GM23248 (cell line): Measurements from ENCODE around the gene PTPRU. TPM values are rescaled to one million over a fixed set of nuclear protein-coding genes. Genes with fewer than 3 reads are reported as not detected.

Experiments used
- DNase-seq: peaks from one replicate; pipeline ENCODE4 v3.0.0-alpha.2; 2015
- H2AFZ ChIP-seq: fragments of 200-600 bp; sonication (generic); 2 replicates; pipeline ENCODE4 v1.6.1; 2016; ENCODE audit warnings: antibody characterized with exemption
- H3F3A ChIP-seq: fragments of 200-600 bp; sonication (generic); 2 replicates; pipeline ENCODE4 v1.6.1; 2016; ENCODE audit warnings: mild to moderate bottlenecking, antibody characterized with exemption, mixed run types; ENCODE audit not compliant: insufficient read depth
- H3K27ac ChIP-seq: fragments of 200-600 bp; sonication (generic); 2 replicates; pipeline ENCODE4 v1.5.1; 2016; ENCODE audit warnings: mild to moderate bottlenecking
- H3K27me3 ChIP-seq: fragments of 200-600 bp; sonication (generic); replicated peaks from 2 replicates; pipeline ENCODE4 v1.6.1; 2016; ENCODE audit warnings: mild to moderate bottlenecking; ENCODE audit not compliant: insufficient read depth
- H3K36me3 ChIP-seq: fragments of 200-600 bp; sonication (generic); 2 replicates; pipeline ENCODE4 v1.6.1; 2016; ENCODE audit warnings: low read depth, mild to moderate bottlenecking
- H3K4me1 ChIP-seq: fragments of 200-600 bp; sonication (generic); 2 replicates; pipeline ENCODE4 v1.6.1; 2016; ENCODE audit warnings: mild to moderate bottlenecking; ENCODE audit not compliant: insufficient read depth
- H3K4me2 ChIP-seq: fragments of 200-600 bp; sonication (generic); one replicate; pipeline ENCODE4 v1.6.1; 2016; ENCODE audit warnings: mild to moderate bottlenecking; ENCODE audit not compliant: unreplicated experiment
- H3K4me3 ChIP-seq: fragments of 200-600 bp; sonication (generic); 2 replicates; pipeline ENCODE4 v1.5.1; 2016; ENCODE audit warnings: mild to moderate bottlenecking
- H3K79me2 ChIP-seq: fragments of 200-600 bp; sonication (generic); 2 replicates; pipeline ENCODE4 v1.6.1; 2016; ENCODE audit warnings: mild to moderate bottlenecking; ENCODE audit not compliant: insufficient read depth
- H3K9ac ChIP-seq: fragments of 200-600 bp; sonication (generic); 2 replicates; pipeline ENCODE4 v1.6.1; 2016; ENCODE audit warnings: mild to moderate bottlenecking
- H3K9me2 ChIP-seq: fragments of 200-600 bp; sonication (generic); 2 replicates; pipeline ENCODE4 v1.6.1; 2016; ENCODE audit warnings: mixed run types, mild to moderate bottlenecking, moderate library complexity; ENCODE audit not compliant: insufficient read depth
- H3K9me3 ChIP-seq: fragments of 200-600 bp; sonication (generic); one replicate; pipeline ENCODE4 v1.6.1; 2017; ENCODE audit warnings: low read depth
- H4K20me1 ChIP-seq: fragments of 200-600 bp; sonication (generic); 2 replicates; pipeline ENCODE4 v1.6.0; 2016; ENCODE audit not compliant: insufficient read depth
- EZH2 ChIP-seq: fragments of 200-600 bp; sonication (generic); IDR thresholded peaks from 2 replicates; pipeline ENCODE4 v1.6.1; 2018; ENCODE audit warnings: antibody characterized with exemption, mild to moderate bottlenecking; ENCODE audit not compliant: insufficient read depth, poor library complexity, severe bottlenecking
- EZH2phosphoT487 ChIP-seq: fragments of 200-600 bp; sonication (generic); IDR thresholded peaks from 2 replicates; pipeline ENCODE4 v1.6.1; 2018; ENCODE audit warnings: antibody characterized with exemption, moderate library complexity, mild to moderate bottlenecking, low read depth; ENCODE audit not compliant: insufficient read depth
- WGBS, 2 experiments: methylation state at CpG; one replicate each; pipeline ENCODE4 v1.1.6; 2015 to 2017; ENCODE audit warnings: low lambda C conversion rate in 2 of 2, low coverage in 1 of 2; ENCODE audit errors: missing lambda C conversion rate in 2 of 2; 5-methylcytosine and 5-hydroxymethylcytosine counted together
- in situ Hi-C: fragments of 300-500 bp; cut with MboI; formaldehyde crosslinking; loops from 2 replicates; pipeline ENCODE4 v1.15.0; 2020
- polyA plus RNA-seq: library from polyadenylated mRNA; unstranded; fragments of >200 nt; fragmentation: Nextera tagmentation; extraction: Ambion mirVana; gene quantifications from 2 replicates; pipeline ENCODE4 v1.2.1, GENCODE V29; 2016
- total RNA-seq: library from RNA; depleted of rRNA; stranded (reverse); fragments of >200 nt; shearing (Covaris generic); gene quantifications from 2 replicates; pipeline ENCODE4 v1.2.3, GENCODE V29; 2014

PTPRU gene
- total and polyA plus RNA-seq, 2 experiments from 2014 or later = 6.2 to 16.8 TPM

GRCh38 chr1:29343476-29343875 is 107.2 kb downstream of the PTPRU start:
- 58 to 61% methylated on average over 4 of the region's 4 CpGs for WGBS, 2 experiments
- H3K4me2 ChIP-seq = no peak overlapping the region

DNA sequence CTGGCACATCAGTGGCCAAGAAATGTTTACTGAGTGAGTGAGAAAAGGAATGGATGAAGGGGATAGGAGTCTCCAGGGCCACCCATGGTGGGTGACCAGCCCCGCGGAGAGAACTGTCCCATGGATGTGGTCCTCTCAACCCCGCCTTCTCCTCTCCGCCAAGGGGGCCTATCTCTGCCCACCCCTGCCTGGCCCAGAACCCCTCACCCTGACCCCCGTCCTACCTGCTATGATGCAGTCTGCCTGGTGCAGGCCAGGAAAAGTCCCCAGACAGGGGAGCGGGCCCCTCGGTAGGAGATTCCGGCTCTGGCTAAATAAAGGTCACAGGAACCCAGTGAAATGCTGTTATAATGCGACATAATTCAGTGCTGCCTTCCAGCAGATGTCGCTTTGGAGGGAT is 107.6 kb downstream of the PTPRU start:
- H3K9me2 ChIP-seq = no peaks in the 10 kb centered on the region
- WGBS, 2 experiments = 36 to 43% methylated on average over 10 of the region's 10 CpGs
- in situ Hi-C loops = no loop called here
- no peak overlapping the region for H2AFZ ChIP-seq
- H3K9me3 ChIP-seq = no peaks in the 10 kb centered on the region
- no peak overlapping the region for H3K4me3 ChIP-seq
- H3K27me3 ChIP-seq = peaks cover 23% of the 10 kb centered on the region
- DNase-seq = no peak
- H3F3A ChIP-seq = no peaks in the 10 kb centered on the region
- H3K9ac ChIP-seq = no peak overlapping the region
- no peak overlapping the region for H3K4me2 ChIP-seq
- no peaks in the 10 kb centered on the region for H3K79me2 ChIP-seq
- no peak for TF ChIP-seq EZH2
- TF ChIP-seq EZH2phosphoT487 = no peak
- H3K36me3 ChIP-seq = no peaks in the 10 kb centered on the region
- H3K27ac ChIP-seq = no peak overlapping the region
- H4K20me1 ChIP-seq = no peaks in the 10 kb centered on the region
- H3K4me1 ChIP-seq = no peaks in the 10 kb centered on the region

More at GRCh38 chr1:29343476-29343875, 107.2 kb downstream of the PTPRU start:
- H3F3A ChIP-seq = no peaks in the 10 kb centered on the region
- no peaks in the 10 kb centered on the region for H4K20me1 ChIP-seq
- H3K4me3 ChIP-seq = no peak overlapping the region
- H2AFZ ChIP-seq = no peak overlapping the region
- in situ Hi-C loops = no loop called here
- H3K9me3 ChIP-seq = no peaks in the 10 kb centered on the region
- TF ChIP-seq EZH2 = no peak
- no peak for TF ChIP-seq EZH2phosphoT487
- DNase-seq = no peak
- no peaks in the 10 kb centered on the region for H3K36me3 ChIP-seq
- no peak overlapping the region for H3K9ac ChIP-seq
- peaks cover 23% of the 10 kb centered on the region for H3K27me3 ChIP-seq
- no peak overlapping the region for H3K27ac ChIP-seq
- no peaks in the 10 kb centered on the region for H3K4me1 ChIP-seq
- H3K79me2 ChIP-seq = no peaks in the 10 kb centered on the region
- H3K9me2 ChIP-seq = no peaks in the 10 kb centered on the region

- no peak for TF ChIP-seq EZH2phosphoT487
- TF ChIP-seq EZH2 = no peak
- no peak overlapping the region for H3K4me3 ChIP-seq
- in situ Hi-C loops = no loop called here
- DNase-seq = no peak
- H3K27ac ChIP-seq = no peak overlapping the region
- no peaks in the 10 kb centered on the region for H3K4me1 ChIP-seq
- no peaks in the 10 kb centered on the region for H3K79me2 ChIP-seq
- no peaks in the 10 kb centered on the region for H3F3A ChIP-seq
- H4K20me1 ChIP-seq = no peaks in the 10 kb centered on the region
- no peaks in the 10 kb centered on the region for H3K9me3 ChIP-seq
- no peaks in the 10 kb centered on the region for H3K9me2 ChIP-seq
- H3K9ac ChIP-seq = no peak overlapping the region
- H2AFZ ChIP-seq = no peak overlapping the region
- 13 to 23% methylated on average over 9 of the region's 9 CpGs for WGBS, 2 experiments
- peaks cover 23% of the 10 kb centered on the region for H3K27me3 ChIP-seq
- H3K4me2 ChIP-seq = no peak overlapping the region
- H3K36me3 ChIP-seq = no peaks in the 10 kb centered on the region
Measured at GRCh38 chr1:29344336-29344735, 108.0 kb downstream of the PTPRU start.

GRCh38 chr1:29346576-29346975 is 110.3 kb downstream of the PTPRU start:
- no peak overlapping the region for H2AFZ ChIP-seq
- TF ChIP-seq EZH2phosphoT487 = no peak
- no peak for TF ChIP-seq EZH2
- H3K9ac ChIP-seq = no peak overlapping the region
- no peak overlapping the region for H3K4me3 ChIP-seq
- no peaks in the 10 kb centered on the region for H4K20me1 ChIP-seq
- 50 to 72% methylated on average over 2 of the region's 2 CpGs for WGBS, 2 experiments
- H3K79me2 ChIP-seq = no peaks in the 10 kb centered on the region
- DNase-seq = no peak
- H3F3A ChIP-seq = no peaks in the 10 kb centered on the region
- no peak overlapping the region for H3K27ac ChIP-seq
- no peaks in the 10 kb centered on the region for H3K4me1 ChIP-seq
- no peak overlapping the region for H3K4me2 ChIP-seq
- in situ Hi-C loops = no loop called here
- H3K36me3 ChIP-seq = no peaks in the 10 kb centered on the region
- no peaks in the 10 kb centered on the region for H3K9me3 ChIP-seq
- H3K27me3 ChIP-seq = peaks cover 23% of the 10 kb centered on the region
- no peaks in the 10 kb centered on the region for H3K9me2 ChIP-seq

DNA sequence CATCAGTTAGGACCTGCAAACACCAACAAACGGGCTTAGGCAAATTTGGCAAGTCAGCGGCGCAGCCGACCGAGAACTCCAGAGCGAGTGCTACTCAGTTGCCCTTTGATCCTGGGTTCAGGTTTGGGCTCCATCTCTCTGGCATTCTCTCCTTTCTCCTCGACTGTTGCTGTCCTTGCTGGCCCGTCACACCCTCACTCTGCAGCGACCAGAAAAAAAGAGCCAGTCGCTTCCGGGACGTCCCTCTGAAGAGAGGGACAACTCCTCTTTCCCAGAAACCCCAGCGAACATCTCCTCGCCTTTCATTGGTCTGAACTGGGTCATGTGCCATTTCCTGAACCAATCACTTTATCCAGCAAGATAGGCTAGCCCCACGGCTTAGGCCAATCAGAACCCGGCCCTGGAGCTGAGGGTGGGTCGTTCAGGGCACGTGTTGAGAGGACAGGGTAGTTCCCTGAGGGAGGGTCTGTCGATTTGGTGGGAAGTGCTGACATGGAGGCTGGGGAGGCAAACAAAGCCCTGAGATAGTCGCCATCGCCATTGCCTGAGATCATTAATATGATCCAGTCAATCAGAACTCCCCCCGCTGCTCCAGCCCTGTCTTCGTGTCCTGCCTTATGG is 113.7 kb downstream of the PTPRU start:
- H3K79me2 ChIP-seq = no peaks in the 10 kb centered on the region
- H3K4me1 ChIP-seq = no peaks in the 10 kb centered on the region
- no peak overlapping the region for H3K9ac ChIP-seq
- in situ Hi-C loops = no loop called here
- H3K27ac ChIP-seq = no peak overlapping the region
- H3K4me3 ChIP-seq = no peak overlapping the region
- no peak overlapping the region for H2AFZ ChIP-seq
- WGBS, 2 experiments = 67 to 69% methylated on average over 23 of the region's 23 CpGs
- no peaks in the 10 kb centered on the region for H3K9me3 ChIP-seq
- H4K20me1 ChIP-seq = no peaks in the 10 kb centered on the region
- TF ChIP-seq EZH2phosphoT487 (no peak), EZH2 (no peak)
- no peak overlapping the region for H3K4me2 ChIP-seq
- no peaks in the 10 kb centered on the region for H3F3A ChIP-seq
- no peak for DNase-seq
- H3K36me3 ChIP-seq = no peaks in the 10 kb centered on the region
- peaks cover 7% of the 10 kb centered on the region for H3K27me3 ChIP-seq
- H3K9me2 ChIP-seq = no peaks in the 10 kb centered on the region
